Measurements from ENCODE around the gene PRDX6.
A peak's percentile ranks its signal among the peaks of the same experiment; 100 is the strongest.
"Not testable (repeated sequence)": the region's sequence is repeated elsewhere in the genome, so short reads cannot be mapped to it uniquely, and the experiment has no call there.

The PRDX6 gene, protein sequence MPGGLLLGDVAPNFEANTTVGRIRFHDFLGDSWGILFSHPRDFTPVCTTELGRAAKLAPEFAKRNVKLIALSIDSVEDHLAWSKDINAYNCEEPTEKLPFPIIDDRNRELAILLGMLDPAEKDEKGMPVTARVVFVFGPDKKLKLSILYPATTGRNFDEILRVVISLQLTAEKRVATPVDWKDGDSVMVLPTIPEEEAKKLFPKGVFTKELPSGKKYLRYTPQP

DNA sequence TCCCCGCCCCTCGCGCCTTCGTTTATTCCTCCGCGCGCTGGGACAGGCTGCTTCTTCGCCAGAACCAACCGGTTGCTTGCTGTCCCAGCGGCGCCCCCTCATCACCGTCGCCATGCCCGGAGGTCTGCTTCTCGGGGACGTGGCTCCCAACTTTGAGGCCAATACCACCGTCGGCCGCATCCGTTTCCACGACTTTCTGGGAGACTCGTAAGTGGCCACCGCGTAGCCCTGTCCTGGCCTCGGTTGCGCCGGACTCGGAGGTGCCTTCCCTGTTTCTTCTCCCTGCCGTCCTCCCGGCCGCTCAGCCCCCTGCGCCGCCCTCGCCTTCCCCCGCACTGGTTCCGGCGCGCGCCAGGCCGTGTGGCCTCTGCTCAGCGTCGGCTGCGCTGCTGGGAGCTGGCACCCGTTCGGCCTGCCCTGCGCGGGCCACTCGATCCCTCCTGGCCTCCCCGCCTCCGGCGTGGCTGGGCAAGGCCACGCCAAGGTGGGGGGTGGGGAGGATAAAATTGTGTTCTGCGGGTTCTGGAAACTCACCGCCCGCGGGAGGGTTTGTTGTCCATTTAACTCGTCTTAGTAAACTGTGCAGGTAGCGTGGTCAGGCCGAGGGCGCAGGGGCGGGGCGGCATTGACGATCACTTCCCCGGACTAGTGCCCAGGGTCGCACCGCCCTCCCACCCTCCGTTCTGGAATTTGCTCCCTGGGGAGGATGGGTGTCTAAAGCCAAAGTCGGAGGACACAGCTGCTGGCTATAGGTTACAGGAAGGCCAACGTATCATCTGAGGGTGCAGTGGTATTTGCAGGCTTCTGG is at the start of gene PRDX6:
TSS of gene PRDX6 (plus strand) at position 50 of the 808 bp plus-strand sequence. CDS start at position 113, 63 bp downstream.
- peak; percentile 88 for DNase-seq

- peak; percentile 76 for DNase-seq
Observed at GRCh38 chr1:173429471-173430402, 47.4 kb upstream of the PRDX6 start.

DNA sequence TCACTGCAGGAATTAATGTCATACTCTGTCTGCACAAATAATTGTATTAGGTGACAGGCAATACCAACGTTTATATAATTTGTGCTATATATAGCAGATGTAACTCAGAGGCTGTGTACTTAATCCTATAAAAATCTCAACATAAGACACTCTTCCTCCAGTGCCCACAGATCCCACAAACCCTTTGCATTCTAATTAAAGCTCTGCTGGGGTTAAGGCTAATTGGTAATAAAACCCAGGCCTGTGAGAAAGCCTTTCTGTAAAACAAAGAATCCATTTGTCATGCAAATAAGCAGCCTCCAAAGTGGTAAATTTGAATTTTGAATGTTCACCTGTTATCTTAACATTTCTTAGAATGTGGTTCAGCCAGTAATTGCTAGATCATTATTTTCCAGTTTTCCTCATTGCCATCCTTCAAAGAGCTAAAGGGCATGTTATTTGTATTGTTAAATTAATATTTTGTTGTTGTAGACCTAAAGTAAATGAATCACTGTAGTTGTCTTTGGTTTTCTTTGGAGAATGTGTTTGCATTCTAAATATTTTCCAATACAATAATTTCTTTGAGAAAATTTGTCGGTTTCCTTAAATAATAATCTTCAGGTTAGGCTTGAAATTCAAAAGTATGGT is 46.3 kb upstream of the PRDX6 start:
- DNase-seq: no peak

- peak; percentile 97 for DNase-seq
Observed at GRCh38 chr1:173431304-173432045, 45.7 kb upstream of the PRDX6 start.

- no peak for DNase-seq
Observed at GRCh38 chr1:173432331-173432730, 44.8 kb upstream of the PRDX6 start.

- no peak for DNase-seq
Observed at GRCh38 chr1:173433751-173434326, 43.3 kb upstream of the PRDX6 start.

DNA sequence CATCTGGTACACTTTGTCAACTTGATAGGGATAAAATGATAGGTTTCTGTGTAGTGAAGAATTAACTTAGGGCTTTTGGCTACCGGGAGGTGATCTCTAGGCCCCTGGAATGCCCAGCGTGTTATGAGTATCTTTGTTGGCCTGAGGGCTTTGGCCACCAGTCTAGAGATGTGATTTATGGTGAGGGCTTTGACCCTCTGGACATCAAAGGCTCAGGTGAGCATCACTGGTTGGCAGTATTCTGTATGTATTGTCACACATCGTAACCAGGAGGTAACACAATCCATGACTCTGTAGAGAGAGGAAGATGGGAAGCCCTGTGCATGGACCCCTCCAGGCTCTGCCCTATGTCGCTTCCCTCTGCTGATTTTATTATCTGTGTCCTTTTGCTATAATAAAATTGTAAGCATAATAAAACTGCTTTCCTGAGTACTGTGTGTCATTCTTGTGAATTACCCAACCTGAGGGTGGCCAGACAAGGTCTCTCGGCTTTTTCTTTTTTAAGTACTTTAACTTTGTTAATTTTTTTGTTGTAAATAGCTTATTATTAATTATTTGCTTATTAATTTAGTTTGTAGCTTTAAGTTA is 40.2 kb upstream of the PRDX6 start:
- DNase-seq: no peak

GRCh38 chr1:173438675-173439074 is 38.5 kb upstream of the PRDX6 start:
- DNase-seq: no peak

DNA sequence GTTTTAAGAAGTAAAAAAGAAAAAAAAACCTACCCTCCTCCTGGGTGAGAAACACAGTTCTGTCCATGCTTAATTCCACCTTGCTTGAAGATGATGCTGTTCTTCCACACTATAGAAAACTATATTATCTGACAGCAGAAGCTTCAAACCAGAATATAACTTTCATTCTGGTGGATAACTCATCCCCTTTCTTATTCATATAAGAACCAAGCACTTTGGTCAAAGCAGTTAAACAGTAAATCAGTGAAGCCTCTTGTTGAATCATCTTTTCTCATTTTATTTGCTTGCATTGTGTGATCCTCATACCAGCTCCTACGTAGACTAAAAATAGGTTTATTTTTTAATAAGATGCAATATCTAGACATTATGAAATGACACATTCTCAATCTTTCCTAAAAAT is 36.7 kb upstream of the PRDX6 start:
- DNase-seq: no peak

DNA sequence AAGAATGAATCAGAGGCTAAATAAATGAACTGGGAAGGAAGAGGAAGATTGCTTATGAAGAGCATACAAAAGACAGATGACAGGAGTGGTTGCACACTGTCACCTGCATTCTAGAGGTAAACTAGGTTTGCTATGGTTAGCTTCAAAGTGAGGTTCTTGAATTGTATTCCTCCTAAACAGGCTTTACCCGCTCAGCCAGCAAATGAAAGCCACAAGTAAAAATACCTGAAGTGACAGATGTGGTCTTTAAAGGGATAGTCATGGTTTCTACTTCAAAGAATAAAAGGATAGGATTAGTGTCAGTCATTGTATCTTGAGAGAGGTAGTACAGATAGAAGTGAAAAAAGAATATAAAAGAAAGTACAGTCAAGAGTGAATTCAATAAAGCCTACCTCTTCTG is 32.4 kb upstream of the PRDX6 start:
- no peak for DNase-seq

- DNase-seq: no peak
Observed at GRCh38 chr1:173445164-173445563, 32.0 kb upstream of the PRDX6 start.

DNA sequence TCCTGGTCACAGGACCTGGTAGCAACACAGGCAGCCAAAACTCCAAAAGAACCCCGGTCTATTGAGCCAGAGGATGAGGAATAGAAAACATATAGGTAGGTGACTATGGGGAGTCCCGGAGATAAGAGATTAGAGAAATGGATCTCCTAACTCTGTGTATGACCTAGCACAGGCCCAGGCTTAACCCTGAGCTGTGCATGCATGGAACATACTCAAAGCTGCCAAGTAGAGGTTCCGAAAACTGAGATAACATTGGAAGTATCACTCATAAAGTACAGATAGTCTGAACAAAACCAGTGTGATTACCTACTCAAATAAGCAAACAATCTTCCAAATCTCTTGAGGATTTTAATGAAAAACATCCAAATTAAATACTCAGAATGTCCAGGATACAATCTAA is 31.5 kb upstream of the PRDX6 start:
- DNase-seq: no peak

- DNase-seq: no peak
Observed at GRCh38 chr1:173447224-173447623, 29.9 kb upstream of the PRDX6 start.

DNA sequence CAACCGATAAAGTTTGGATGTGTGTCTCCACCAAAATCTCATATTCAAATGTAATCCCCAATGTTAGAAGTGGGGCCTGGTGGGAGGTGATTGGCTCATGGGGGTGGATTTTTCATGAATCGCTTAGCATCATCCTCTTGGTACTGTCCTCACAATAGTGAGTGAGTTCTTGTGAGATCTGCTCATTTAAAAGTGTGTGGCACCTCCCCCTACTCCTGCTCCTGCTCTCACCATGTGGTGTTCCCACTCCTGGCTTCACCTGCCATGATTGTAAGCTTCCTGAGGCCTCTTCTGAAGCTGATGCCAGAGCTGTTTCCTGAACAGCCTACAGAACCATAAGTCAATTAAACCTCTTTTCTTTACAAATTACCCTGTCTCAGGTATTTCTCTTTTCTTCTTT is 28.2 kb upstream of the PRDX6 start:
- DNase-seq: no peak

- DNase-seq: no peak
Observed at GRCh38 chr1:173451981-173452380, 25.2 kb upstream of the PRDX6 start.

DNA sequence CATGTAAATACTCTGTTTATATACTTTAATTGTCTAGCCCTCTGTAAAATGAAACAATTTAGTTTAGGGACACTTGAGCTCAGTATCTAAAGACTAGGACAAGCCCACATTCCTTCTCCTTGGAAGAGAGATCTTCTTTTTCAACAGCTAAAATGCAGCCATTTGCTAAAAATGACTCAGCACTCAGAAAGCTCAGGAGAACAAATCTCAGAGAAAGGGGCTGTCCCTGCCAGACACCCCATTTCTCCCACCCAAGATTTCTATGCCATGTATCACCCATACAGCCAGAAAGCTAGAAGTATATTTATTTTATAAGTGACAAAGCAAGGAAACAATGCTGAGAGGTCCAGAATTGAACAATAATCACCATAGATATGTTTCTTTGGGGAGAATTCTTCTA is 23.2 kb upstream of the PRDX6 start:
- DNase-seq: no peak

DNA sequence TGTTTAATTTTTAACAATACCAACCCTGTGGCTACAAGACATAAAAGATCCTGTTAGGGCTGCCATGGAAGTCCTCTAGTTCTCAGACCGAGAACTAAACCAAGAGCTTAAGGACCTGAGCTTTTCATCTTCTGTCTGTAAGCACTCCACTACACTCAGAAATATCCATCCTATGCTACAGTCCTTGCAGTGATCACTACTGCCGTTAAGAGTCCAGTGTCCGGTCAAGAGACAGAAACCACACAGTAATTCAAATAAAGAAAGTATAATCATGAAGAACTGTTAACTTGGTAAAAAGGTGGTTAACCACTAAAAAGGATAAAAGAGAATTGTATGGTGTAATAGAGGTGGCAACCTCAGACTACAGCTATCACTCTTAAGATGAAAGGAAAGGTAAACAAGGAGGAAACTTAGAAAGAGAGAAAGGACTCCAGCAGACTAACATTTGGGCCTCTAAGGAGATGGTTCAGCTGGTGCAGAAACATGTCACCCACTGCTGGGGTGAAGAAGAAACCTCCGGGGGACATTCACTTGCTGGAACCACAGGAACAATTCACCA is 22.1 kb upstream of the PRDX6 start:
- DNase-seq: no peak

- DNase-seq: no peak
Observed at GRCh38 chr1:173459885-173460284, 17.2 kb upstream of the PRDX6 start.

DNA sequence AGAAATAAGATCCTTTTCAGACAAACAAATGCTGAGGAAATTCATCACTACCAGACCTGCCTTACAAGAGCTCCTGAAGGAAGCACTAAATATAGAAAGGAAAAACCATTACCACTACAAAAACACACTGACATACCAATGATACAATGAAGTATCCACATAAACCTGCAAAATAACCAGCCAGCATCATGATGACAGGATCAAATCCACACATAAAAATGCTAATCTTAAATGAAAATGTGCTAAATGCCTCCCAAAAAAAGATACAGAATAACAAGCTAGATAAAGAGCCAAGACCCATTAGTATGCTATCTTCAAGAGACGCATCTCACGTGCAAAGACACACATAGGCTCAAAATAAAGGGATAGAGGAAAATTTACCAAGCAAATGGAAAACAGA is 14.5 kb upstream of the PRDX6 start:
- DNase-seq: not testable (repeated sequence)

GRCh38 chr1:173464185-173464584 is 12.9 kb upstream of the PRDX6 start:
- not testable (repeated sequence) for DNase-seq

DNA sequence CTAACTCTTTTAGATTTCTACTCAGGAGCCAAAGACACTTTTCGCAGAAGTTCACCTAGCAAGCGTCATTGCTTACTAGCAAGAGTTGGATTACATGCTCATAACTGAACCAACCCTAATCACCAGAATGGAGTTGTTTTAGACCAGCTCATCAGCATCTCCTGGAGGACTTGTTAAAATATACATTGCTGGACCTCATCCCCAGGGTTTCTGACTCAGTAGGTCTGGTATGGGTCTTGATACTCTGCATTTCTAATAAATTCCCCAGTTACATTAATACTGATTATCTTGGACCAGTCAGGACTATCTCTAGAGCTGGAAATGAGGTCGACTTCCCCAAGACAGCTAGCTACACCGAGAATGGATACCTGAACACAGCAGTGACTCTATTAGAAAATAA is 9.7 kb upstream of the PRDX6 start:
- DNase-seq: no peak
